ENCODE measurements around the gene ACO2.
A peak's percentile ranks its signal among the peaks of the same experiment; 100 is the strongest.
"Not testable (repeated sequence)": the region's sequence is repeated elsewhere in the genome, so short reads cannot be mapped to it uniquely, and the experiment has no call there.

Gene ACO2

DNA sequence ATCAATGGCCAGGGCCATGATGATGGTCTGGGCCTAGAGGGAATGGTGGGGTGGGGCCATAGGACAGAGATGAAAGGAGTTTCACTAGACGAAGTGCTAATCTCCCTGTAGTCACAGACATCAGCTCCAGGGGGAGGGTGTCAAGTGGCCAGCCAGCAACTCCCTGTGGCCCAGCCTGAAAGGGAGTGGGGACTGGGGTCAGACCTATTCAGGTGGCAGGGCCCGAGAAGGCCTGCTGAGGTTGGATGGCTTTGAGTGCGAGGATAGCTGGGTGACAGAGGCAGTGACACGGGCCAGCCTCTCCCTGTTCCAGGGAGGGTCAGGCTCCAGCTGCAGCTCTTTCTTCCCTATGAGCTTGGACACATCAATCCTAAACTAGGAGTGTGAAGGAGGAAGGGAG, 33.4 kb upstream of the ACO2 start:
- TF ChIP-seq, protein P1, sequence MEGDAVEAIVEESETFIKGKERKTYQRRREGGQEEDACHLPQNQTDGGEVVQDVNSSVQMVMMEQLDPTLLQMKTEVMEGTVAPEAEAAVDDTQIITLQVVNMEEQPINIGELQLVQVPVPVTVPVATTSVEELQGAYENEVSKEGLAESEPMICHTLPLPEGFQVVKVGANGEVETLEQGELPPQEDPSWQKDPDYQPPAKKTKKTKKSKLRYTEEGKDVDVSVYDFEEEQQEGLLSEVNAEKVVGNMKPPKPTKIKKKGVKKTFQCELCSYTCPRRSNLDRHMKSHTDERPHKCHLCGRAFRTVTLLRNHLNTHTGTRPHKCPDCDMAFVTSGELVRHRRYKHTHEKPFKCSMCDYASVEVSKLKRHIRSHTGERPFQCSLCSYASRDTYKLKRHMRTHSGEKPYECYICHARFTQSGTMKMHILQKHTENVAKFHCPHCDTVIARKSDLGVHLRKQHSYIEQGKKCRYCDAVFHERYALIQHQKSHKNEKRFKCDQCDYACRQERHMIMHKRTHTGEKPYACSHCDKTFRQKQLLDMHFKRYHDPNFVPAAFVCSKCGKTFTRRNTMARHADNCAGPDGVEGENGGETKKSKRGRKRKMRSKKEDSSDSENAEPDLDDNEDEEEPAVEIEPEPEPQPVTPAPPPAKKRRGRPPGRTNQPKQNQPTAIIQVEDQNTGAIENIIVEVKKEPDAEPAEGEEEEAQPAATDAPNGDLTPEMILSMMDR (IDR thresholded peaks at IDR 0.05; ENCODE audit: insufficient read depth, low read depth, low read length, missing control alignments): no peak
- H3K4me3 ChIP-seq (ENCODE audit: low read length): no peak overlapping the region
- DNase-seq (ENCODE audit: low read depth): no peak

DNA sequence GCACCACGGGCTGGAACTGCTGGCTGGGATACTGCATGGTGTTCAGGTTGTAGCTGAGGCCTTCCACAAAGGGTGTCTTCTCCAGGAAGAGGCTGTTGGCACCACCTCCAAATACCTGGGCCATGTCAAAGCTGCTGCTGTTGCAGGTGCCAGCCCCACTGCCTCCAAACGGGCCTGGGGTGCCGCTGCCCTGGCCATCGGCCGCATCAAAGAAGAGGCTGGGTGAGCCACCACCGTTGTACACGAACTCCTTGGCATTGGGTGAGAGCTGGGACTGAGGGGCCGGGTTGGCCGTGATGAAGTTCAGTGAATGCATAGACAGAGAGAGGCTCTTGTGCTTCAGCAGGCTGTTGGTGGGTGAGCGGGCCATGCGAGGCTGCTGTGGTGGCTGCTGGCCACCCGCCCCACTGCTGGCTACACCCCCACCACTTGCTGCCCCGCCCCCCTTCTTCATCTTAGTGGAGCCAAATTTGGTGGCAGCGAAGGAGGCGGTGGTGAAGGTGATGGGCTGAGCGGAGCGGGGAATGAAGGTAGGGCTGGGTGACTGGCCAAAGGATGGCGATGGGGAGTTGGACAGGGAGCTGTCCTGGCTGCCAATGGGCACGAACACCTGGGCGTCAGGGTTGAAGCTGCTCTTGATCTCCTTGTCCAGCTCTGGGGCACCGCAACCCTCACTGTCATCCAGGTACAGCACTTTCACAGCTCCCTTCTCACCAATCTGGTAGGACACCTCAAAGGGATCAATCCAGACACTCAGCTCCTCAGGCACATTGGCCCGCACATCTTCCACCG, 32.4 kb upstream of the ACO2 start:
- TF ChIP-seq, protein P1 (IDR thresholded peaks at IDR 0.05; ENCODE audit: insufficient read depth, low read depth, low read length, missing control alignments): no peak
- DNase-seq (ENCODE audit: low read depth): no peak
- no peak overlapping the region for H3K4me3 ChIP-seq (ENCODE audit: low read length)

DNA sequence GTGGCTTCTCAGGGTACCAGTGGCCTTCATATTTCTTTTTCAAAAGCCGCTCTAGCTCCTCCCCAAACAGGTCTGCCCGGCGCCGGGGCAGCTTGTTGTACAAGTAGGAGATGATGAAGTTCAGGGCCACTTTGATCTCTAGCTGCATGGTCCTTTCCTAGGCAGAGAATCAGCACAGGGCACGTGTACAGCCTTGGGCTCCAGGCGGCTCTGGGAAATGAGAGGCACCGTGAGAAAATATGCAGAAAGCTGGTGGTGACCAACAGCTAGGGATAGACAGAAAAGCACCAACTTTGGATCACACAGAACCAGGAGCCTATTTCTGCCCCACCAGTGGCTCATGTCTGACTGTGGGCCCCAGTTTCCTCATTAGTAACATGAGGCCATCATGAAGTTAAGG, 31.7 kb upstream of the ACO2 start:
- TF ChIP-seq, protein P1 (IDR thresholded peaks at IDR 0.05; ENCODE audit: insufficient read depth, low read depth, low read length, missing control alignments): no peak
- H3K4me3 ChIP-seq (ENCODE audit: low read length): no peak overlapping the region
- DNase-seq (ENCODE audit: low read depth): no peak

DNA sequence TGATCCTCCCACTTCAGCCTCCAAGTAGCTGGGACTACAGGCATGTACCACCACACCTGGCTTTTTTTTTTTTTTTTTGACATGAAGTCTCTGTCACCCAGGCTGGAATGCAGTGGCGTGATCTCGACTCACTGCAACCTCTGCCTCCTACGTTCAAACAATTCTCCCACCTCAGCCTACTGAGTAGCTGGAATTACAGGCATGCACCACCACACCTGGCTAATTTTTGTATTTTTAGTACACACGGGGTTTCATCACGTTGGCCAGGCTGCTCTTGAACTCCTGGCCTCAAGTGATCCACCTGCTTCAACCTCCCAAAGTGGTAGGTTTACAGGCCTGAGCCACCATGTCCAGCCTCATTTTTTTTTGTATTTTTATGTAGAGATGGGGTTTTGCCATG, 28.4 kb upstream of the ACO2 start:
- not testable (repeated sequence) for DNase-seq (ENCODE audit: low read depth); H3K4me3 ChIP-seq (ENCODE audit: low read length)

DNA sequence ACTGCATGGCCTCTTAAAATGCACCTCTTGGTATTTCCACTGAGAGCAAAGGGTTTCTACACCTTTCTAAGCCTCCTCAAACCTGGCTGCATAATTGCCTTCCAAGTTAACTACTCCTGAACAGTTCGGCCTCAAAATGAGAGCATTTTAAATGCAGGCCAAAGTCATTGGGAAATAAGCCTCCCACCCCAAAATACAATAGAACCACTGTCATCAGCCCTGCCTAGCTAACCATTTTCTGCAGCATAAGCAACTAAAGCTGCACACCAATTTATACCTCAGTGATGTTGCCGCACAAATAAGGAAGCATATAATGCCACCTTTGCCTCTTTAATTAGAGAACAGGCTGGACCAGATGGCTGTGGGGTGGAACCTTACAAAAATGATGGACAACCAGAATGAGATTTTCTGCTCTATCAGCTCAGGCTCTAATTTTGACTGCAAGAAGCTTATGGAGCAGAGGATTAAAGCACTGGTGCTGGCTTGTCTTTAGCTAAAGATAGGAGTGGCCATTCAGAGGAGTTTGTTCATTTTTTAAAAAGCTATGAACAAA, 26.6 kb upstream of the ACO2 start:
- H3K4me3 ChIP-seq (ENCODE audit: low read length): no peak overlapping the region
- TF ChIP-seq, protein P1 (IDR thresholded peaks at IDR 0.05; ENCODE audit: insufficient read depth, low read depth, low read length, missing control alignments): no peak
- DNase-seq (ENCODE audit: low read depth): no peak

DNA sequence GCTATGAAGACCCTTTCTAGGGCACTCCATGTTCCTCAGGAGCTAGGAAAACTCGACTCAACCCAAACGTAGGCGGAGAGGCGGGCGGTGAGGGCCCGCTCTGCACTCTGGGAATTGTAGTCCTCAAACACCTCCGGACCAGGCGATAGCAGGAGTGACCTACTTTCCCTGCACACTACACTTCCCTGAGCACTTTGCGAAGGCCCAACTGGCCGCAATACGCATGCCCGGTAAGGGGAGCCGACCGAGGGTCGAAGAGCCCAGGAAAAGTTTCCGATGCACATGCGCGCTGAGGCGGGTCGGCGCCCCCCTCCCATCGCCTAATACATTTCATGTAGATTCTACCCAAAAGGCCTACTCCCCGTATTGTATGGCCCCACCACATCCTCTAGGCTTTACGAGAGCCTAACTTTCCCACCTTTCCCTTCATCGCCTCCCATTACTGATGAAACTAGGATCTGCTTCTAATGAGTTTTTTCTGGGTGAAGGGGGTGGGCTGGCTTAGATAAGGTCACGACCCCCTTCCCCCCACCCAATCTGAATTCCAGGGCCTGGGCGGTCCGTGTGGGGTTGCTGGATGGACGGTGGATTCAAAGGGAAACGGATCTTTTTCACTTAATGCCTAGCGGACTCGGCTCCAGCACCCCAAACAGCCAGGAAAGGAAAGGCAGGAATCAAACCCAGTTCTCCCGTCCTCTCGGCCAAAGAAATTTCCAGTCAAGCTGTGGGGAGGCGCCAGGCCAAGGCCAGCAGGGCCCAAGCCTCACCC, 24.4 kb upstream of the ACO2 start:
- TF ChIP-seq, protein P1 (IDR thresholded peaks at IDR 0.05; ENCODE audit: insufficient read depth, low read depth, low read length, missing control alignments): no peak
- H3K4me3 ChIP-seq (ENCODE audit: low read length): peak overlapping the region; percentile 98
- peak; percentile 96 for DNase-seq (ENCODE audit: low read depth)

Data from epithelial cell of esophagus (primary cell).